K562 (cell line): ENCODE results near the gene ZNF140. TPM values are rescaled to one million over a fixed set of nuclear protein-coding genes. Genes with fewer than 3 reads are reported as not detected.

Source experiments
- BCL6 ChIP-seq: fragments of 250-450 bp; sonication (Bioruptor Pico); IDR thresholded peaks from 2 replicates; pipeline ENCODE4 v1.4.0; 2020
- CHD2 ChIP-seq: IDR thresholded peaks from 2 replicates; pipeline ENCODE4 v1.6.1; 2011; ENCODE audit warnings: low read depth, low read length
- CTCF ChIP-seq, 3 experiments: IDR thresholded peaks in 2 of 3; conservative IDR thresholded peaks in 1 of 3; 2 replicates each; pipeline ENCODE4 v1.5.1; 2011 to 2012; ENCODE audit warnings: low read length in 3 of 3, mild to moderate bottlenecking in 3 of 3, control low read depth in 2 of 3, improper control_type of control experiment in 1 of 3, inconsistent platforms in 1 of 3, low read depth in 1 of 3, mixed read lengths in 1 of 3, moderate library complexity in 1 of 3; ENCODE audit not compliant: insufficient read depth in 2 of 3
- CTCFL ChIP-seq: IDR thresholded peaks from 2 replicates; pipeline ENCODE4 v1.6.1; 2011; ENCODE audit warnings: borderline replicate concordance, low read depth, mild to moderate bottlenecking, moderate library complexity, low read length; ENCODE audit not compliant: insufficient read depth, poor library complexity, severe bottlenecking
- GMEB1 ChIP-seq: fragments of 250-450 bp; sonication (Bioruptor Pico); IDR thresholded peaks from 2 replicates; pipeline ENCODE4 v1.4.0; 2020; ENCODE audit warnings: mild to moderate bottlenecking
- NFE2 ChIP-seq: IDR thresholded peaks from 2 replicates; pipeline ENCODE4 v1.6.1; 2014; ENCODE audit warnings: antibody characterized with exemption, low read depth
- PHB ChIP-seq: fragments of 250-450 bp; sonication (Bioruptor Pico); IDR thresholded peaks from 2 replicates; pipeline ENCODE4 v1.5.0; 2021
- PML ChIP-seq: IDR thresholded peaks from 2 replicates; pipeline ENCODE4 v1.6.1; 2012; ENCODE audit warnings: low read length, inconsistent platforms
- RBM17 ChIP-seq: fragments of 200-400 bp; formaldehyde crosslinking; IDR thresholded peaks from 2 replicates; pipeline ENCODE4 v1.6.1; 2017; ENCODE audit warnings: low read depth, mild to moderate bottlenecking, low read length, borderline replicate concordance
- SETDB1 ChIP-seq: IDR thresholded peaks from one replicate; pipeline ENCODE4 v1.6.1; 2012; ENCODE audit warnings: low read length, control low read depth, inconsistent platforms
- SIN3B ChIP-seq: fragments of 450-650 bp; IDR thresholded peaks from 2 replicates; pipeline ENCODE4 v1.6.1; 2017; ENCODE audit warnings: low read depth, mild to moderate bottlenecking, moderate library complexity
- SMARCB1 ChIP-seq: IDR thresholded peaks from 2 replicates; pipeline ENCODE4 v1.6.1; 2011; ENCODE audit warnings: improper control_type of control experiment, low read depth; ENCODE audit not compliant: insufficient read length
- TAF1 ChIP-seq: IDR thresholded peaks from 2 replicates; pipeline ENCODE4 v1.6.1; 2011; ENCODE audit warnings: mild to moderate bottlenecking, low read length, moderate library complexity; ENCODE audit not compliant: insufficient read depth, control insufficient read depth, severe bottlenecking; ENCODE audit errors: extremely low read depth
- TSHZ1 ChIP-seq: fragments of 250-450 bp; sonication (Bioruptor Pico); IDR thresholded peaks from 2 replicates; pipeline ENCODE4 v1.4.0; 2020; ENCODE audit warnings: mild to moderate bottlenecking, moderate library complexity
- ZNF717 ChIP-seq: fragments of 250-450 bp; sonication (Bioruptor Pico); IDR thresholded peaks from 2 replicates; pipeline ENCODE4 v1.5.0; 2021
- polyA plus RNA-seq, 8 experiments: library from polyadenylated mRNA; depleted of rRNA in 4 of 8; stranded (reverse) in 5 of 8; unstranded in 3 of 8; fragments of >200 nt; fragmentation: Nextera tagmentation in 2 of 8; fragmentation: Illumina TruSeq in 1 of 8; extraction: Ambion mirVana in 2 of 8; extraction: Trizol in 1 of 8; gene quantifications; 2 replicates each; pipeline versions ENCODE4 v1.2.1 to v1.2.3, GENCODE V29; 2011 to 2014; ENCODE audit warnings: inconsistent platforms in 1 of 8, missing spikeins in 1 of 8
- total RNA-seq, 7 experiments: library from RNA; depleted of rRNA in 6 of 7; stranded (reverse); fragments of >200 nt in 6 of 7; fragmentation: Illumina TruSeq in 2 of 7; extraction: Trizol in 2 of 7; gene quantifications; 2 replicates each; pipeline versions ENCODE4 v1.2.1 to v1.2.3, GENCODE V29; 2011 to 2021; ENCODE audit warnings: low replicate concordance in 1 of 7
- TF ChIP-seq, protein P1 (sequence below): fragments of 450-650 bp; IDR thresholded peaks from 2 replicates; pipeline ENCODE4 v1.6.1; 2016; ENCODE audit warnings: antibody characterized with exemption

Gene ZNF140
- total and polyA plus RNA-seq, 9 of the 15 experiments (the other 6 are each of a cell fraction or from before 2014, with no cell fraction given), result 1.6 to 10.9 (median 5.3) TPM

DNA sequence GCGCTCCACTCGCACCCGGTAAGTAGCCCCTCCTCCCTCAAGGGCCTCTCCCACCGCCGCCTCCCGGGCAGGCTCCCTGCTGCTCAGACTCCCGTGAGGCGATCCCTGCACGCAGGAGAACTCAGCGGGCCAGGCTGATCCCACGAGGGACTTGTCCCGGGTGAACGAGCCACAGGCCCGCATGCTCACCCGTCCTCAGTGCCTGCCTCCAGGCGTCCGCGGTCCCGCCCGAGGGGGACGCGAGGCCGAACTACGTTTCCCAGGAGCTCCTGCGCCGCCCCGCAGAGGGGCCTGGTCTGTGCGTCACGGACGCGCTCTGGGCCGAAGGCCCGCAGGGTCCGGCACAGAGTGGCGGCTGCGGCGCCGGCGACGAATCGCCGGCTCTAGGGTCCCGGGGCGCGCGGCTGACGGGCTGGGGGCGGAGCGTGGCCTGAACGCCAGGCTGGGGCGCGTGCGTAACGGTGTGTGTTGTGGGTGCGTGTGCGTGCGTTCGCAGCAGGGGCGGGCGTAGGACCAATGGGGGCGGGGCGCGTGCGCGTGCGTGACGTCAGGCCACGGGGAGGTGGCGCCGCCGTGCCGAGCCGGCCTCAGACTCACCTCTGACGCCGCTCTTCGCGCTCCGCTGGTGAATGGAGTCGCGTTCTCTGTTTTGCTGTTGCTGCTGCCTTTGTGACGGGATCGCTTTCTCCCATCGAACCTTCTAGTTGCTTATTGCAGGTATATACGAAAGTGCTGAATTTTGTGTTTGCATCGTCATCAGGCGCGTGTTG is 49.5 kb downstream of the ZNF140 start, which contains the start of the genes ZNF10 and ZNF891 (continued):
- TF ChIP-seq CTCF (IDR thresholded peaks at IDR 0.05 in 2 of 3, conservative IDR thresholded peaks at IDR 0.05 in 1 of 3; ENCODE audit: insufficient read depth in 2 of 3, low read depth in 1 of 3, low read length in 3 of 3) (0 out of 6 replicates have a peak, but pooled peaks of 1 of the 3 experiments have one; percentile 0), PML (peak; percentile 74), NFE2 (0 out of 2 replicates have a peak, but pooled peaks have one; percentile 1), ZNF717 (CRISPR knock-in tag) (no peak), GMEB1 (CRISPR knock-in tag) (peak; percentile 98), CHD2 (peak; percentile 50), CTCFL (no peak), SIN3B (peak; percentile 59; the same call in 1 of the 2 replicates), SETDB1 (no peak), TSHZ1 (CRISPR knock-in tag) (no peak), TAF1 (peak; percentile 76), SMARCB1 (no peak), PHB (CRISPR knock-in tag) (no peak), RBM17 (no peak), BCL6 (CRISPR knock-in tag) (no peak)
- TF ChIP-seq, protein P1, sequence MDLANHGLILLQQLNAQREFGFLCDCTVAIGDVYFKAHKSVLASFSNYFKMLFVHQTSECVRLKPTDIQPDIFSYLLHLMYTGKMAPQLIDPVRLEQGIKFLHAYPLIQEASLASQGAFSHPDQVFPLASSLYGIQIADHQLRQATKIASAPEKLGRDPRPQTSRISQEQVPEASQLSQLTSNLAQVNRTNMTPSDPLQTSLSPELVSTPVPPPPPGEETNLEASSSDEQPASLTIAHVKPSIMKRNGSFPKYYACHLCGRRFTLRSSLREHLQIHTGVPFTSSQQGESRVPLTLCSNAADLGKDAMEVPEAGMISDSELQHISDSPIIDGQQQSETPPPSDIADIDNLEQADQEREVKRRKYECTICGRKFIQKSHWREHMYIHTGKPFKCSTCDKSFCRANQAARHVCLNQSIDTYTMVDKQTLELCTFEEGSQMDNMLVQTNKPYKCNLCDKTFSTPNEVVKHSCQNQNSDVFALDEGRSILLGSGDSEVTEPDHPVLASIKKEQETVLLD, result peak; percentile 90
